ENCODE measurements around the gene TMPRSS13.

GRCh38 chr11:117919341-117919740 is 9.9 kb downstream of the TMPRSS13 start:
- TF ChIP-seq CTCF (IDR thresholded peaks at IDR 0.05) (no peak), POLR2A (IDR thresholded peaks at IDR 0.05) (no peak)

All from heart left ventricle (tissue), 13 donors.